ENCODE data around the gene EDA. TPM values are rescaled to one million over a fixed set of nuclear protein-coding genes. Genes with fewer than 3 reads are reported as not detected.
"Not testable (repeated sequence)": the region's sequence is repeated elsewhere in the genome, so short reads cannot be mapped to it uniquely, and the experiment has no call there.

The EDA gene
- total and polyA plus RNA-seq, 2 of the 13 experiments (the other 11 are each of a cell fraction or from before 2014, with no cell fraction given): 8.8 to 11.2 TPM

DNA sequence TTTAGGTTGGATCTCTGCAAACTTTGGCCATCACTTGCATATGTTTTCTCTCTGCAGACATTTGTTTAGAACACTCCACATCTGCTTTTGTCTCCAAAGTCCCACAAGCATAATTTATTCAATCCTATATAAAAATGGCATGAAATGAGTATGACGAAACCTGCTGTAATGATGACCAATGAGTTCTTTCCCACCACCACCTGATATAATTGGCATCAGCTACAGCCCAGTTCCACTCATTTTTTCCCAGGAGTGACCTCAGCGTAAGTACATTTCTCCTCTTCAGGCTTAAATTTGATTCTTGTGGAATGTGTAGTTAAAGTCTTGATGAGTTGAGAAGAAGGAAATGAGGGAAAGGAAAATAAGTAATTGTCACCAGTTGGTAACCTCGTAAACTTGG lies 228.7 kb downstream of the EDA start (continued):
- TF ChIP-seq, protein P1, sequence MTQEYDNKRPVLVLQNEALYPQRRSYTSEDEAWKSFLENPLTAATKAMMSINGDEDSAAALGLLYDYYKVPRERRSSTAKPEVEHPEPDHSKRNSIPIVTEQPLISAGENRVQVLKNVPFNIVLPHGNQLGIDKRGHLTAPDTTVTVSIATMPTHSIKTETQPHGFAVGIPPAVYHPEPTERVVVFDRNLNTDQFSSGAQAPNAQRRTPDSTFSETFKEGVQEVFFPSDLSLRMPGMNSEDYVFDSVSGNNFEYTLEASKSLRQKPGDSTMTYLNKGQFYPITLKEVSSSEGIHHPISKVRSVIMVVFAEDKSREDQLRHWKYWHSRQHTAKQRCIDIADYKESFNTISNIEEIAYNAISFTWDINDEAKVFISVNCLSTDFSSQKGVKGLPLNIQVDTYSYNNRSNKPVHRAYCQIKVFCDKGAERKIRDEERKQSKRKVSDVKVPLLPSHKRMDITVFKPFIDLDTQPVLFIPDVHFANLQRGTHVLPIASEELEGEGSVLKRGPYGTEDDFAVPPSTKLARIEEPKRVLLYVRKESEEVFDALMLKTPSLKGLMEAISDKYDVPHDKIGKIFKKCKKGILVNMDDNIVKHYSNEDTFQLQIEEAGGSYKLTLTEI (CRISPR knock-in tag; conservative IDR thresholded peaks at IDR 0.05): no peak
- TF ChIP-seq MBNL3 (CRISPR knock-in tag; conservative IDR thresholded peaks at IDR 0.05): no peak
- TF ChIP-seq ZNF251 (CRISPR knock-in tag; IDR thresholded peaks at IDR 0.05): no peak
- no peak for TF ChIP-seq NFYC (CRISPR knock-in tag; IDR thresholded peaks at IDR 0.05)
- no peak for TF ChIP-seq KLF11 (CRISPR knock-in tag; IDR thresholded peaks at IDR 0.05)
- TF ChIP-seq RAD51 (IDR thresholded peaks at IDR 0.05; ENCODE audit: borderline replicate concordance): no peak

DNA sequence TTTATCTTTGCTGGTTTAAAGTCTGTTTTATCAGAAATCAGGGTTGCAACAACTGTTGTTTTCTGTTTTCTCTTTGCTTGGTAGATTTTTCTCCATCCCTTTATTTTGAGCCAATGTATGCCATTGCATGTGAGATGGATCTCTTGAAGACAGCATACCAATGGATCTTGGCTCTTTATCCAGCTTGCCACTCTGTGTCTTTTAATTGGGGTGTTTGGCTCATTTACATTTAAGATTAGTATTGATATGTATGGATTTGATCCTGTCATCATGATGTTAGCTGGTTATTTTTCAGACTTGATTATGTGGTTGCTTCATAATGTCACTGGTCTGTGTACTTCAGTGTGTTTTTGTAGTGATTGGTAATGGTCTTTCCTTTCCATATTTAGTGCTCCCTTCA lies 244.1 kb downstream of the EDA start:
- in situ Hi-C loops (cut with HindIII; ENCODE audit: extremely low pct_ligation_motif_present, low pct_unique_long_range_greater_than_20kb); H3K4me3 ChIP-seq (replicated peaks in 1 of 3; ENCODE audit: insufficient read depth in 1 of 3, low read depth in 2 of 3, low read length in 3 of 3); H4K20me1 ChIP-seq (ENCODE audit: insufficient read depth, low read length); H3K4me1 ChIP-seq (ENCODE audit: insufficient read depth, low read length); H3K9me3 ChIP-seq (ENCODE audit: low read length); H3K27me3 ChIP-seq (ENCODE audit: control insufficient read depth in 1 of 2, insufficient read depth in 2 of 2, low read length in 2 of 2); intact Hi-C loops (cut with micrococcal nuclease; ENCODE audit: unreplicated experiment); POLR2A ChIA-PET; H2AFZ ChIP-seq (ENCODE audit: low read length); ATAC-seq; CTCF ChIA-PET (ENCODE audit: low intra/inter-chr PET ratio, low total read pairs); FAIRE-seq; H3K36me3 ChIP-seq (replicated peaks in 1 of 2; ENCODE audit: control insufficient read depth in 1 of 2, insufficient read depth in 2 of 2, low read length in 2 of 2); BruUV-seq (replicated peaks); H3K79me2 ChIP-seq (ENCODE audit: insufficient read depth, low read length); DNase-seq (ENCODE audit: low spot score); H3K4me2 ChIP-seq (ENCODE audit: low read depth, low read length); H3K9ac ChIP-seq (ENCODE audit: insufficient read depth, low read depth, low read length); H3K27ac ChIP-seq (ENCODE audit: extremely low read length, insufficient read depth, low read length): not testable (repeated sequence)

DNA sequence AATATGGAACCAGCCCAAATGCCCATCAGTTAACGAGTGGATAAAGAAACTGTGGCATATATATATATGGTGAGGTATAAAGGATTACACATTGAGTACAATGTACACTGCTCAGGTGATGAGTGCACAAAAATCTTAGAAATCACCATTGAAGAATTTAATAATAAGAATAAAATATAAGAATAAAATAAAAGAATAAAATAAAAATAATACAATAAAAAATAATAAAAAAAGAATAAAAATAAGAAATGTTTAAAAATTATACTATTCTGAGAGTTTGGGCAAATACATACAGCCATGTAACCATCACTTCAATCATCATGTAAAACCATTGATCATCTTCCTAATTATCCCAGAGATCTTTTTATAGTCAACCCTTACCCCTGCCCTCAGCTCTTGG lies 260.3 kb downstream of the EDA start:
- no peak for ATAC-seq
- Histone ChIP-seq H3K36me3 (replicated peaks in 1 of 2; ENCODE audit: control insufficient read depth in 1 of 2, insufficient read depth in 2 of 2, low read length in 2 of 2) (no peaks in the 10 kb centered on the region), H3K4me1 (ENCODE audit: insufficient read depth, low read length) (no peaks in the 10 kb centered on the region), H3K79me2 (ENCODE audit: insufficient read depth, low read length) (no peaks in the 10 kb centered on the region), H2AFZ (ENCODE audit: low read length) (no peak overlapping the region), H3K9me3 (ENCODE audit: low read length) (no peaks in the 10 kb centered on the region), H3K27me3 (ENCODE audit: control insufficient read depth in 1 of 2, insufficient read depth in 2 of 2, low read length in 2 of 2) (no peaks in the 10 kb centered on the region), H3K4me2 (ENCODE audit: low read depth, low read length) (no peak overlapping the region), H3K27ac (ENCODE audit: extremely low read length, insufficient read depth, low read length) (no peak overlapping the region), H4K20me1 (ENCODE audit: insufficient read depth, low read length) (no peaks in the 10 kb centered on the region), H3K4me3 (replicated peaks in 1 of 3; ENCODE audit: insufficient read depth in 1 of 3, low read depth in 2 of 3, low read length in 3 of 3) (no peak overlapping the region), H3K9ac (ENCODE audit: insufficient read depth, low read depth, low read length) (no peak overlapping the region)
- ChIA-PET CTCF (ENCODE audit: low intra/inter-chr PET ratio, low total read pairs) (no interaction called here), POLR2A (no interaction called here)
- intact Hi-C loops (cut with micrococcal nuclease; ENCODE audit: unreplicated experiment) (no loop called here), in situ Hi-C loops (cut with HindIII; ENCODE audit: extremely low pct_ligation_motif_present, low pct_unique_long_range_greater_than_20kb) (no loop called here)
- no peak for FAIRE-seq
- BruUV-seq (replicated peaks): no TSS peak
- DNase-seq (ENCODE audit: low spot score): no peak
- 100% methylated on average over 1 of the region's 1 CpG for WGBS (ENCODE audit: low lambda C conversion rate)
- TF ChIP-seq RFXANK (CRISPR knock-in tag; IDR thresholded peaks at IDR 0.05) (no peak), KLF16 (CRISPR knock-in tag; IDR thresholded peaks at IDR 0.05) (no peak), ZNF12 (CRISPR knock-in tag; IDR thresholded peaks at IDR 0.05) (no peak), ZFP37 (CRISPR knock-in tag; IDR thresholded peaks at IDR 0.05; ENCODE audit: borderline replicate concordance) (no peak), ZKSCAN8 (CRISPR knock-in tag; IDR thresholded peaks at IDR 0.05; ENCODE audit: borderline replicate concordance) (no peak), PLRG1 (conservative IDR thresholded peaks at IDR 0.05) (no peak), ATRX (CRISPR knock-in tag; IDR thresholded peaks at IDR 0.05; ENCODE audit: borderline replicate concordance) (no peak), HOXA5 (CRISPR knock-in tag; IDR thresholded peaks at IDR 0.05) (no peak)
- TF ChIP-seq, protein P2, sequence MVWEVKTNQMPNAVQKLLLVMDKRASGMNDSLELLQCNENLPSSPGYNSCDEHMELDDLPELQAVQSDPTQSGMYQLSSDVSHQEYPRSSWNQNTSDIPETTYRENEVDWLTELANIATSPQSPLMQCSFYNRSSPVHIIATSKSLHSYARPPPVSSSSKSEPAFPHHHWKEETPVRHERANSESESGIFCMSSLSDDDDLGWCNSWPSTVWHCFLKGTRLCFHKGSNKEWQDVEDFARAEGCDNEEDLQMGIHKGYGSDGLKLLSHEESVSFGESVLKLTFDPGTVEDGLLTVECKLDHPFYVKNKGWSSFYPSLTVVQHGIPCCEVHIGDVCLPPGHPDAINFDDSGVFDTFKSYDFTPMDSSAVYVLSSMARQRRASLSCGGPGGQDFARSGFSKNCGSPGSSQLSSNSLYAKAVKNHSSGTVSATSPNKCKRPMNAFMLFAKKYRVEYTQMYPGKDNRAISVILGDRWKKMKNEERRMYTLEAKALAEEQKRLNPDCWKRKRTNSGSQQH (CRISPR knock-in tag; IDR thresholded peaks at IDR 0.05; ENCODE audit: low read depth): no peak
- TF ChIP-seq, protein P3, sequence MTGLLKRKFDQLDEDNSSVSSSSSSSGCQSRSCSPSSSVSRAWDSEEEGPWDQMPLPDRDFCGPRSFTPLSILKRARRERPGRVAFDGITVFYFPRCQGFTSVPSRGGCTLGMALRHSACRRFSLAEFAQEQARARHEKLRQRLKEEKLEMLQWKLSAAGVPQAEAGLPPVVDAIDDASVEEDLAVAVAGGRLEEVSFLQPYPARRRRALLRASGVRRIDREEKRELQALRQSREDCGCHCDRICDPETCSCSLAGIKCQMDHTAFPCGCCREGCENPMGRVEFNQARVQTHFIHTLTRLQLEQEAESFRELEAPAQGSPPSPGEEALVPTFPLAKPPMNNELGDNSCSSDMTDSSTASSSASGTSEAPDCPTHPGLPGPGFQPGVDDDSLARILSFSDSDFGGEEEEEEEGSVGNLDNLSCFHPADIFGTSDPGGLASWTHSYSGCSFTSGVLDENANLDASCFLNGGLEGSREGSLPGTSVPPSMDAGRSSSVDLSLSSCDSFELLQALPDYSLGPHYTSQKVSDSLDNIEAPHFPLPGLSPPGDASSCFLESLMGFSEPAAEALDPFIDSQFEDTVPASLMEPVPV (CRISPR knock-in tag; IDR thresholded peaks at IDR 0.05): no peak
